ENCODE results near the gene SFI1. TPM values are rescaled to one million over a fixed set of nuclear protein-coding genes. Genes with fewer than 3 reads are reported as not detected.

Gene SFI1
- total RNA-seq, 2 donors from 2014 or later = 42.0 to 52.6 TPM

DNA sequence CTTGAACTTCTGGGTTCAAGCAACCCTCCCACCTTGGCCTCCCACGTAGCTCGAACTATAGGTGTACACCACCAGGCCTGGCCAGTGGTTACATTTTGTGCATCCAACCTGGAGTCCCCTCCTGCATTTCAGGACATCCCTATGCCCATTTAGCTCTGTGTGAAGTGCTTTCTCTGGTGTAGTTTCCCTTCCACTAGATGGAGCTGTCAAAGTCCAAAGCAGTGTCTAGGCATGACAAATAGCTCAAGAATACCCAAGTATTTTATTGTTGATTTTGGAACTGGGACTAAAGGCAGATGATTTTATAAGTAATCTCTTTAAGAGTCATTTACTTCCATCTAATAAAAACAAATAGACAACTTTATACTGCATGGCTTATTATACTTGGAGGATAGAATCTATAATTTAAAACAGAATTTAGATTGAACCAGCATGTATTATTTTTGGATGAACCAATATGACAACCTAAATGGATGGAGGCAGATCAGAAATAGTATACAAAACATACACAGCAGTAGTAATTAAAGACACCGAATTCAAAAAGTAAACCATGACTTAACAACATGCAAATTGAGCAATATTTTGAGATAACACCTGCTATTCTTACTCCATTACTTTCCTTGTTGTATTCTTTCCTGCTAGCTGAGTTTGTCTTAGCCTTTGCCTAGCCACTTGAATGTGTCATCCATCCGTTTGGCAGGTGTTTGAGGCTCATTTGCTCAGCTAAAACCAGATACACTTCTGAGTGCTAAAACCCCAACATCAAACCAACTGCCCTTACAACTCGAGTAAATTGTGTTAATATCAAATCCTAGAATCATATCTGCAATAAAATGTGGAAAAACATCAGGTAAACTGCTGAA lies 44.4 kb upstream of the SFI1 start:
- no peaks in the 10 kb centered on the region for H3K27me3 ChIP-seq (ENCODE audit: control insufficient read depth, insufficient read depth, low read length, poor library complexity, severe bottlenecking)
- TF ChIP-seq, protein P1, sequence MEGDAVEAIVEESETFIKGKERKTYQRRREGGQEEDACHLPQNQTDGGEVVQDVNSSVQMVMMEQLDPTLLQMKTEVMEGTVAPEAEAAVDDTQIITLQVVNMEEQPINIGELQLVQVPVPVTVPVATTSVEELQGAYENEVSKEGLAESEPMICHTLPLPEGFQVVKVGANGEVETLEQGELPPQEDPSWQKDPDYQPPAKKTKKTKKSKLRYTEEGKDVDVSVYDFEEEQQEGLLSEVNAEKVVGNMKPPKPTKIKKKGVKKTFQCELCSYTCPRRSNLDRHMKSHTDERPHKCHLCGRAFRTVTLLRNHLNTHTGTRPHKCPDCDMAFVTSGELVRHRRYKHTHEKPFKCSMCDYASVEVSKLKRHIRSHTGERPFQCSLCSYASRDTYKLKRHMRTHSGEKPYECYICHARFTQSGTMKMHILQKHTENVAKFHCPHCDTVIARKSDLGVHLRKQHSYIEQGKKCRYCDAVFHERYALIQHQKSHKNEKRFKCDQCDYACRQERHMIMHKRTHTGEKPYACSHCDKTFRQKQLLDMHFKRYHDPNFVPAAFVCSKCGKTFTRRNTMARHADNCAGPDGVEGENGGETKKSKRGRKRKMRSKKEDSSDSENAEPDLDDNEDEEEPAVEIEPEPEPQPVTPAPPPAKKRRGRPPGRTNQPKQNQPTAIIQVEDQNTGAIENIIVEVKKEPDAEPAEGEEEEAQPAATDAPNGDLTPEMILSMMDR (conservative IDR thresholded peaks at IDR 0.05) = peak; percentile 78
- H3K36me3 ChIP-seq (ENCODE audit: control insufficient read depth, insufficient read depth, low read length) = peaks cover 72% of the 10 kb centered on the region
- 87% methylated on average over 3 to 5 of the region's 5 CpGs for WGBS, 2 experiments (ENCODE audit: insufficient coverage in 1 of 2, insufficient read length in 1 of 2)
- no peaks in the 10 kb centered on the region for H3K27me3 Mint-ChIP-seq (ENCODE audit: insufficient read depth)
- no peak overlapping the region for H3K4me3 ChIP-seq (ENCODE audit: low read length)
- H3K9me3 Mint-ChIP-seq = no peaks in the 10 kb centered on the region
- no peak overlapping the region for H3K9ac ChIP-seq (ENCODE audit: extremely low read depth, low read length, poor library complexity, severe bottlenecking)
- H3K9me3 ChIP-seq (ENCODE audit: control insufficient read depth, low read length) = no peaks in the 10 kb centered on the region
- peaks cover 42% of the 10 kb centered on the region for H3K36me3 Mint-ChIP-seq (ENCODE audit: low read depth)
- H3K4me3 Mint-ChIP-seq = no peak overlapping the region
- no peak overlapping the region for H3K27ac ChIP-seq (ENCODE audit: low read depth, low read length)
- H3K4me1 Mint-ChIP-seq = no peaks in the 10 kb centered on the region
- H3K27ac Mint-ChIP-seq = peak overlapping the region; percentile 66
- no peaks in the 10 kb centered on the region for H3K4me1 ChIP-seq (ENCODE audit: control insufficient read depth, insufficient read depth, low read length)
- peak; percentile 48 for DNase-seq

DNA sequence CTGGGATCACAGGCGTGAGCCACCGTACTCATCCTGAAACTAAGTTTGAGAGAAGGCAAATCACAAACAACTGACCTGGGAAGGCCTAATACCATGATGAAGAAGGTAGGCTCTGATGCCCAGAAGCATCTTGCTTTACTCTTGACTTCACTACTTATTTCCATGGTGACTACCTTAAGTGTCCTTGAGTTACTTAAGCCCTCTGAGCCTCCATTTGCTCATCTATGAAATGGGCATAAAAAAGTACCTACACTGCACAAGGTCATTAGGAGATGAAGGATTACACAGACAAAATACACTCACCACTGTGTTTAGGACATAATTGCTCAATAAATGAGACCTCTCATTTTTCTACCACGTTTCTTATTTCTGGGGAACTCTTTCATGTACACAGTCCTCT lies 34.6 kb upstream of the SFI1 start:
- no peak for DNase-seq
- TF ChIP-seq, protein P1 (conservative IDR thresholded peaks at IDR 0.05) = no peak
- no peaks in the 10 kb centered on the region for H3K27me3 Mint-ChIP-seq (ENCODE audit: insufficient read depth)
- Histone ChIP-seq H3K27me3 (ENCODE audit: control insufficient read depth, insufficient read depth, low read length, poor library complexity, severe bottlenecking) (no peaks in the 10 kb centered on the region), H3K4me3 (ENCODE audit: low read length) (no peak overlapping the region), H3K27ac (ENCODE audit: low read depth, low read length) (no peak overlapping the region), H3K4me1 (ENCODE audit: control insufficient read depth, insufficient read depth, low read length) (no peaks in the 10 kb centered on the region), H3K36me3 (ENCODE audit: control insufficient read depth, insufficient read depth, low read length) (peaks cover 73% of the 10 kb centered on the region), H3K9me3 (ENCODE audit: control insufficient read depth, low read length) (no peaks in the 10 kb centered on the region), H3K9ac (ENCODE audit: extremely low read depth, low read length, poor library complexity, severe bottlenecking) (no peak overlapping the region)
- no peaks in the 10 kb centered on the region for H3K4me1 Mint-ChIP-seq
- H3K36me3 Mint-ChIP-seq (ENCODE audit: low read depth) = peaks cover 73% of the 10 kb centered on the region
- H3K27ac Mint-ChIP-seq = no peak overlapping the region
- 97% methylated on average over 3 of the region's 3 CpGs for WGBS, 2 experiments (ENCODE audit: insufficient coverage in 1 of 2, insufficient read length in 1 of 2)
- H3K9me3 Mint-ChIP-seq = no peaks in the 10 kb centered on the region
- no peak overlapping the region for H3K4me3 Mint-ChIP-seq

DNA sequence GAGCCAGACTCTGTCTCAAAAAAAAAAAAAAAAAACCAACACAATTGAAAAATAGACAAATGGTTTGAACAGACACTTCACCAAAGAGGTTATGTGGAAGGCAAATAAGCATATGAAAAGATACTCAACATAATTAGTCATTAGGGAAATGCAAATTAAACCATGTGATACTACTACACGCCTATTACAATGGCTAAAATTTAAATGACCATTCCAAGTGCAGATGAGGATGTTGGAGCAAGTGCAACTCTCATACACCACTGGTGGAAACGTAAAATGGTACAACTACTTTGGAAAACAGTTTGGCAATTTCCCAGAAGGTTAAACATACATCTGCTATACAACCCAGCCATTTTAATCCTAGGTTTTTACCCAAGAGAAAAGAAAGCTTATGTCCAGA lies 31.0 kb upstream of the SFI1 start:
- H3K9me3 ChIP-seq (ENCODE audit: control insufficient read depth, low read length) = no peaks in the 10 kb centered on the region
- H3K27ac ChIP-seq (ENCODE audit: low read depth, low read length) = no peak overlapping the region
- Mint-ChIP-seq H3K4me1 (no peaks in the 10 kb centered on the region), H3K27ac (no peak overlapping the region), H3K4me3 (no peak overlapping the region), H3K36me3 (ENCODE audit: low read depth) (peaks cover 73% of the 10 kb centered on the region), H3K9me3 (no peaks in the 10 kb centered on the region), H3K27me3 (ENCODE audit: insufficient read depth) (no peaks in the 10 kb centered on the region)
- DNase-seq = no peak
- no peak overlapping the region for H3K4me3 ChIP-seq (ENCODE audit: low read length)
- H3K27me3 ChIP-seq (ENCODE audit: control insufficient read depth, insufficient read depth, low read length, poor library complexity, severe bottlenecking) = no peaks in the 10 kb centered on the region
- TF ChIP-seq, protein P1 (conservative IDR thresholded peaks at IDR 0.05) = no peak
- H3K4me1 ChIP-seq (ENCODE audit: control insufficient read depth, insufficient read depth, low read length) = no peaks in the 10 kb centered on the region
- no peak overlapping the region for H3K9ac ChIP-seq (ENCODE audit: extremely low read depth, low read length, poor library complexity, severe bottlenecking)
- peaks cover 74% of the 10 kb centered on the region for H3K36me3 ChIP-seq (ENCODE audit: control insufficient read depth, insufficient read depth, low read length)
- 91 to 100% methylated on average over 2 of the region's 2 CpGs for WGBS, 2 experiments (ENCODE audit: insufficient coverage in 1 of 2, insufficient read length in 1 of 2)
